GM20431 (cell line): Measurements from ENCODE around the gene KRT6B.

Experiments
- in situ Hi-C: fragments of 300-500 bp; cut with MseI, MboI; formaldehyde crosslinking; loops from one replicate; pipeline ENCODE4 v1.15.0; 2020; ENCODE audit warnings: low sequenced_read_pairs; ENCODE audit not compliant: unreplicated experiment

The KRT6B gene

GRCh38 chr12:52438305-52439301 lies 13.3 kb downstream of the KRT6B start:
- in situ Hi-C loops, result no loop called here

GRCh38 chr12:52437508-52437907 lies 14.4 kb downstream of the KRT6B start:
- in situ Hi-C loops, result no loop called here

GRCh38 chr12:52436828-52437474 lies 15.0 kb downstream of the KRT6B start:
- in situ Hi-C loops, result no loop called here

- in situ Hi-C loops, result no loop called here
These were observed 15.7 kb downstream of the KRT6B start for GRCh38 chr12:52436000-52436827.

- in situ Hi-C loops, result no loop called here
These were observed 16.3 kb downstream of the KRT6B start for GRCh38 chr12:52435659-52435999.

GRCh38 chr12:52434760-52435530 lies 17.0 kb downstream of the KRT6B start:
- in situ Hi-C loops, result no loop called here

GRCh38 chr12:52434081-52434733 lies 17.7 kb downstream of the KRT6B start, which contains the start of gene KRT75:
Gene KRT75, minus strand, starts transcription at chr12:52434371. Its CDS starts 67 bp downstream, at chr12:52434304.
- in situ Hi-C loops, result no loop called here

GRCh38 chr12:52433501-52434080 lies 18.4 kb downstream of the KRT6B start:
- in situ Hi-C loops, result no loop called here

- in situ Hi-C loops, result no loop called here
These were observed 19.3 kb downstream of the KRT6B start for GRCh38 chr12:52432559-52433207.

- in situ Hi-C loops, result no loop called here
These were observed 23.8 kb downstream of the KRT6B start for GRCh38 chr12:52428121-52428520.

- in situ Hi-C loops, result no loop called here
These were observed 24.9 kb downstream of the KRT6B start for GRCh38 chr12:52427083-52427482.

- in situ Hi-C loops, result no loop called here
These were observed 25.9 kb downstream of the KRT6B start for GRCh38 chr12:52426034-52426433.

- in situ Hi-C loops, result no loop called here
These were observed 26.5 kb downstream of the KRT6B start for GRCh38 chr12:52425466-52425865.

- in situ Hi-C loops, result no loop called here
These were observed 28.1 kb downstream of the KRT6B start for GRCh38 chr12:52423661-52424500.

GRCh38 chr12:52423035-52423434 lies 28.9 kb downstream of the KRT6B start:
- in situ Hi-C loops, result no loop called here

GRCh38 chr12:52419656-52420055 lies 32.3 kb downstream of the KRT6B start:
- in situ Hi-C loops, result no loop called here

GRCh38 chr12:52418576-52419110 lies 33.3 kb downstream of the KRT6B start:
- in situ Hi-C loops, result no loop called here
